Measurements from ENCODE around the gene ZNF598.
A peak's percentile ranks its signal among the peaks of the same experiment; 100 is the strongest.

The ZNF598 gene

DNA sequence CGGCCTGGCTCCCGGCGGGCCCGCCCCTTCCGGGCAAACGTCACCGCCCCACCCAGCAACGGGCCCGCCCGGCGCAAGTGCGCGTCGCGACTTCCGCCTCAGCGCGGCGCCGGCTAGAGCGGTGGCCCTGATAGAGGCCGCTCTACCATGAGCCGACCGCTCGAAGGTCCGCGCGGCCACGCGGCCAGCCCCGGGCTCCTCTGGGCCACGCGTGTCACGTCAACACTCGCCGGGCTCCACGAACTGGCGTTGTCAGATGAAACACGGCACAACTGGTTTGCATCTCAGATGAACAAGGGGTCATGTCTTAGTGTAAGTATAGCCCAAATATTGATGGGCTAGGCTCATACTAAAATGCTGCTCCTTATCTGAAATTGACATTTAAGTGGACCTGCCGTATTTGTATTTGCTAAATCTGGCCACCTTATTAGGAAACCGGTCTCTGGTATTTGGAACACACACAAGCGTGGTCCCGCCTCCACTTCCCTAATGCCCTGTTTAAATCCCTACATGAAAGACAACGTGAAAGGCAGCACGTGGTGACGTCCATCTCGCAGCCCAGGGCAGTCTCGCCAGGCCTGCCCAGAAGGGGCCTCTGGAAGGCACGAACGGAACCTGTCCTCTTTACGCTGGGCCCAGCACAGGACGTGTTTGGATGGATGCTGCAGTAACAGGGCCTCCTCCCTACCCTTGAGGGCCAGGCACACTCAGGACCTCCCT is at the start of gene ZNF598:
ZNF598 (minus strand) TSS at position 31 of the 720 bp plus-strand sequence.
- DNase-seq, result peak; percentile 65

DNA sequence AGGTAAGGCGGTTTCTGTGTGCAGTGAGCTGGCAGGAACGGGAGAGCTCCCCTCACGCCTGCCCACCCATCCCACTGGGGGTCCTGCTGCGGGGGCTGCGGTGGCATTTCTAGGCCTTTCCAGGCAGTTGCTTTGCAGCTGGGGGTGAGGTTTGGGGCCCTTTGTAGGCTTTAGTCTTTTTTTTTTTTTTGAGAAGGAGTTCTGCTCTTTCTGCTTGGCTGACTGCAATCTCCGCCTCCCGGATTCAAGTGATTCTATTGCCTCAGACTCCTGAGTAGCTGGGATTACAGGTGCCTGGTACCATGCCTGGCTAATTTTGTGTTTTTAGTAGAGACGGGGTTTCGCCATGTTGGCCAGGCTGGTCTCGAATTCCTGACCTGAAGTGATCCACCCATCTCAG is 49.3 kb upstream of the ZNF598 start:
- DNase-seq, result no peak

DNA sequence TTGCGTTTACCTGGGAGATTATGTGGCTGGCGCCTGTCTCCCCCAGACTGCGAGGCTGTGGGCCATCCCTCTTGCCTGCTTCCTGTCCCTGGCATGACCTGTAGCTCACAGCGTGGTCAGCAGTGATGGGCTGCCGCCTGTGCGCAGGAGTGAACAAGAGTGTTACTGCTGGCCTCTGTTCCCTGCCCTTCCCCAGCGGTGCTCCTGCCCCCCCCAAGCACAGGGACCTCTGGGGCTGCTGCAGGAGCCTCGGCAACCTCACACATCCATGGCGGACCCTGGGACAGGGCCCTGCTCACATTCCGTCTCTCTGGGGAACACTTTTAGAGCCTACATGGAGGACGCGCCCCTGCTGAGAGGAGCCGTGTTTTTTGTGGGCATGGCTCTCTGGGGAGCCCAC is 48.8 kb upstream of the ZNF598 start:
- no peak for DNase-seq

- no peak for DNase-seq
Observed at GRCh38 chr16:2057438-2057837, 47.8 kb upstream of the ZNF598 start.

GRCh38 chr16:2056681-2057407 is 47.2 kb upstream of the ZNF598 start:
- no peak for DNase-seq

- no peak for DNase-seq
Observed at GRCh38 chr16:2056077-2056476, 46.5 kb upstream of the ZNF598 start.

DNA sequence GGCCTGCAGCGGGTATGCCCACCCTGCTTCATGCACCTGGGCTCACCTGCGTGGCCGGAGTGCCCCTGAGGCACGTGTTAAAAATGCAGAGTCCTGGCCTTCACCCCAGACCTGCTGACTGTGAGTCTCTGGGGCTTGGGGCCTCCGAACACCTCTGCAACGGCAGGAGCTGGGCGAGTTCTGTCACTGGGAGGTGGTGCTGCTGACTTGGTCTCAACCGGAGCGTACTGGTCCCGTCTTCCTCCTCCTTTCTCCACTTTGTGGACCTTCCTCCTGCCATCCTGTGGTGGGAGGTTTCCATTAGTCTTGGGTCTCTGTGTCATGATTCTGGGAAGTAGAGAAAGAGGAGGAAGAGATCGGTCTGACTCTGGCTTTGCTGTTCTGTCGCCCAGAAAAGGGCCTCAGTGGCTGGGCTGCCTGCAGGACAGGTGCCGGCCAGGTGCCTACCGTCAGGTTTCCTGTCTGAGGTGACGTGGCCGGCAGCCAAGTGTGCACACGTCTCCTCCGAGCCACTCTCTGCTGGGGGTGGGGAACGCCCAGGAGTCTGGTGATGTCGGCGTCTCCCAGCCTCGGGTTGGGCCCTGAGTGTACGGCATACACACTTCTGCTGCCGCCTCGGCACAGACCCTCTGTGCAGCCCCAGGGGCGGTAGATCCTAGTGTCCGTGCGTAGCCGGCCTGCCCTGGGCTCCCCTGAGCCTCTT is 45.1 kb upstream of the ZNF598 start:
- DNase-seq, result no peak

DNA sequence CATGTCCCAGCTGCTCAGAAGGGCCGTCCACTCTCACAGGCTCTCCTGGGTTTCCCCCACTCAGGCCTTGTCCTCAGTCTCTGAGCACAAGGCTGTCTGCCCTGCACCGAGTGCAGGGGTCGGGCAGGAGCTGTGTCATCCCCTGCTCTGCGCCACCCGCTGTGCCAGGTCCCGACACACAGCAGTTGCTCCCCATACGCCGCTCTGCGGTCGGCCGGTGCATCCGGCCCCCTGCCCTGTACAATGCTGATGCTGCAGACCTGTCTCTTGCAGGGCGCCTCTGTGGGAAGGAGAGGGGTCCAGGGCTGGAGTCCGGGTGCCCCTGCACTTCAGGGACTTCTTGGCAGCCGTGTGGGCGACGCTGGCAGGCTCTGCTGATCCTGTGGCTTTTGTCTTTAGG is 44.3 kb upstream of the ZNF598 start:
- no peak for DNase-seq

GRCh38 chr16:2053211-2053610 is 43.6 kb upstream of the ZNF598 start:
- DNase-seq, result no peak

DNA sequence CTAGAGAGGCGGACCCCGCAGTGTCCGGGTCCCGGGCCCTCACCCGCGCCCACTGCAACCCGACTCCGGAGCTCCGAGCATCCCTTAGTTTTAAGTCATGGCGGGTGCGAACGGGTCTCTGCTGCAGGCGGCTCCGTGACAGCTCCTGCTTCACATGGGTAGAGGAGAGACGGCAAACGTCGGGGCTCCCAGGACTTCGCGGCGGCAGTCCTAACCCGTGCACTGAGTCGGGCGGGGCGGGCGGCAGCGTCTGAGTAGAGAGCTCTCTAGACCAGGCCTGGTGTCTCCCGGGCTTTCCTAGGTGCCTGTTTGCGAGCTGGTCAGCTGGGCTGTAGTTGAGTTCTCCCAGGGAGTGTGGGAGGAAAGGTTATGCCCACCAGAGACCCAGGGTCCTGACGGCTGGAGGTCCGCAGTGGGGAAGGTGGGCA is 38.5 kb upstream of the ZNF598 start:
- no peak for DNase-seq

DNA sequence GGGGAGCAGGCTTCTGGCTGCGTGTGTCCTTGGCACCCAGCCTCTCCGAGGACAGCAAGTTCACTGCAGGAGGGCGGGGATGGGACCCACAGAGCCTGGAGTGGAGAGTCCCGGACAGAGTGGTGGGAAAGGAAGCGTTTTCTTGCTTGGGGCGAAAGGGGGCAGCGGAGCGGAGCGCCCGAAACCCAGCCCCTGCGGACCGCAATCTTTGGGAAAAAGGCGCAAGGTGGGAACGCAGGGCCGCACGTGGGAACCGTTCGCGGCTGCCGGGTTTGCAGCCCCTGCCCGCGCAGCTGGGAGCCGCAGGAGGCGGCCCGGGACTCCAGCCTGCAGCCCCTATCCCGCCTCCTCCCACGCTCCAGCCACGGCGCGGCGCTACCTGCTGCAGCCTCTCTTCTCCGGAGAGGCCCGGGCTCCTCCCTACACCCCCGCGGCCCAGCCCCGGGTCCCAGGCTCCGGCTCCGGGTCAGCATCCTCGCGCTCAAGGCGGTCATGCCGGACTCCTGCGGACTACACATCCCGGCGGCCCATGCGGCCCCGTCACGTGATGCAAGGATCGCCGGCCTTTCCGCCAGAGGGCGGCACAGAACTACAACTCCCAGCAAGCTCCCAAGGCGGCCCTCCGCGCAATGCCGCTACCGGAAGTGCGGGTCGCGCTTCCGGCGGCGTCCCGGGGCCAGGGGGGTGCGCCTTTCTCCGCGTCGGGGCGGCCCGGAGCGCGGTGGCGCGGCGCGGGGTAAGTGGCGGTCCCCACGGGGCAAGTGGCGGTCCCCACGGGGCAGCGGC is 37.9 kb upstream of the ZNF598 start, which contains the start of the genes NTHL1 and TSC2:
NTHL1 (minus strand) TSS at position 505 of the 786 bp plus-strand sequence; CDS start at position 494, 11 bp downstream.
TSC2 (plus strand) TSS at position 656 of the 786 bp plus-strand sequence. CDS start 631 bp downstream, outside the sequence.
- peak; percentile 72 for DNase-seq

DNA sequence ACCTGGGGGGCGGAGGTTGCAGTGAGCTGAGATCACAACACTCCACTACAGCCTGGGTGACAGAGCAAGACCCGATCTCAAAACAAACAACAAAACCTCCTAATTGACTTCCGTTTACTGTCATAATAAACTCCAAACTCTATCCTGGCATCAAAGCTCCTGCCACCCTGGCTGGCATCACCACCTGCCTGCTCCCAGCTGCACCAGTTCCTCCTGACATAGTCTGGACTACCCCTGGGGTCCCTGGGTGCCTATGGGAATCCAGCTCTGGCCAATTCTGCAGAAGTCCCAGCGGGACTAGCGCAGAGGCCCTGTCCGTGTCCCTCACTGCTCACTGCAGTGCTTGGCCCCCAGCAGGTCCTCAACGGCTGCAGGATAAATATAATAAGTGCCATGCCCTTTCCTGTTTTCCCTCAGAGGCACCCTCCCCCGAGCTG is 37.3 kb upstream of the ZNF598 start:
- DNase-seq, result no peak

DNA sequence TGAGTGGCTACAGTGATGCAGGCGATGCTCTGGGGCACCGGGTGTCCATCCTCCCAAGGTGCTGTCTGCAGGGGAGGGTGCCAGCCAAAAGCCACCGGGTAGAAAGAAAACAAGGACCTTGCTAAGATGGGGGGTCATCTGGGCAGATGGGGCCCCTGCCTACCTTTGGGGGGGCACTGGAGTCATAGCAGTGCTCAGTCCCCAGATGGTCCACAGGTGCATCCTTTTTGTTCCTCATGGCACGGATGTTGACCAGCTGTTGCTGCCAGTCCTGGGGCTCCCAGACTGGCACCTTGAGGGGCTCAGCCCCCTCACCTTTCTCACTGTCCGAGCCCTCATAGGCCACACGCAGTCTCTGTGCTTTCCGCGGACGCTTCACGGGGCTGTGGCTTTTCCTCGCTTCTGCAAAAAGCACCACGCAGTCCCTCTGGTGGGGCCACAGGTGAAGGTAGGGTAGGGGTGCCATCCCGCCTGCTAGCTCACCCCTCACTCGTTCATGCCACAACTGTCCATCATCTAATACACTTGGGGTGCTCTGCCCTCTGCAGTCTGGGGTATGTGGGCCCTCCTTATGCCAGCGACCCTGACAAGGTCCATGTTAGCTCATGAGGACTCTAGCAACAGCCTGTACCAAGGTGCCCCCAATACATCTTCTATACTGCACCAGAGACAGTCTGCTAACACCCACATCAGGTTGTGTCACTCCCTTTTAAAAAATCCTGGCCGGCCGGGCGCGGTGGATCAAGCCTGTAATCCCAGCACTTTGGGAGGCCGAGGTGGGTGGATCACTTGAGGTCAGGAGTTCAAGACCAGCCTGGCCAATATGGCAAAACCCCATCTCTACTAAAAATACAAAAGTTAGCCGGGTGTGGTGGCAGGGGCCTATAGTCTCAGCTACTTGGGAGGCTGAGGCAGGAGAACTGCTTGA is 36.6 kb upstream of the ZNF598 start:
- DNase-seq, result no peak

- DNase-seq, result no peak
Observed at GRCh38 chr16:2044541-2044940, 34.9 kb upstream of the ZNF598 start.

- no peak for DNase-seq
Observed at GRCh38 chr16:2043667-2044451, 34.2 kb upstream of the ZNF598 start.

DNA sequence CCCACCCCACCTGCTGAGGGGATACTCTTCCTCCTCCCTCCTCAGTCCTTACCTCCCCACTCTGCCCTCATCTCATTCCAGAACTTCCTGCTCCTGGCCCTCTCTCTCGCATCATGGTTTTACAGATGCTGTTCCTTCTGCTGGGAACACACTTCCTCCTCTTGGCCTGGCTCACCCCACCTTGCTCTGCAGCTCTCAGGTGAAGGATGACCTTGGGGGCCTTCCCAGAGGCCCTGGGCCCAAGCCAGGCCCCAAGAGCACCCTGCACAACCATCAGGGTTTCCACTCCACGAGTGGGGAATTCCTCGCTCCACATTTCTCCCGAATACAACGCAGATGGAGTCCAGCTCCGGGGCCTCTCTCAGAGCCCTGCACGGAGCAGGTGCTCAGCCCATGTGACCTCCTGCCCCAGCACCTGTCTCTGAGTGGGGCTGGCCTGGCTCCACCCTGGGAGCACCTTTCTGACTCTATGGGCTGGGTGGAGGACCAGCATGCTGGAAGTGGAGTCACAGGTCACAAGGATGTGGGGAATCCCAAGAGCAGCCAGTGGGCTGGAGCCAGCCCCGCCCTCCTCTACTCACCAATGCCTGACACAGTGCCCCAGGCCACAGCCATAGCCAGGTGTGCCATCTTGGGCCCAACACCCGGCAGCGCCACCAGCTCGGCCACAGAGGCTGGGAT is 33.5 kb upstream of the ZNF598 start:
- DNase-seq, result no peak

DNA sequence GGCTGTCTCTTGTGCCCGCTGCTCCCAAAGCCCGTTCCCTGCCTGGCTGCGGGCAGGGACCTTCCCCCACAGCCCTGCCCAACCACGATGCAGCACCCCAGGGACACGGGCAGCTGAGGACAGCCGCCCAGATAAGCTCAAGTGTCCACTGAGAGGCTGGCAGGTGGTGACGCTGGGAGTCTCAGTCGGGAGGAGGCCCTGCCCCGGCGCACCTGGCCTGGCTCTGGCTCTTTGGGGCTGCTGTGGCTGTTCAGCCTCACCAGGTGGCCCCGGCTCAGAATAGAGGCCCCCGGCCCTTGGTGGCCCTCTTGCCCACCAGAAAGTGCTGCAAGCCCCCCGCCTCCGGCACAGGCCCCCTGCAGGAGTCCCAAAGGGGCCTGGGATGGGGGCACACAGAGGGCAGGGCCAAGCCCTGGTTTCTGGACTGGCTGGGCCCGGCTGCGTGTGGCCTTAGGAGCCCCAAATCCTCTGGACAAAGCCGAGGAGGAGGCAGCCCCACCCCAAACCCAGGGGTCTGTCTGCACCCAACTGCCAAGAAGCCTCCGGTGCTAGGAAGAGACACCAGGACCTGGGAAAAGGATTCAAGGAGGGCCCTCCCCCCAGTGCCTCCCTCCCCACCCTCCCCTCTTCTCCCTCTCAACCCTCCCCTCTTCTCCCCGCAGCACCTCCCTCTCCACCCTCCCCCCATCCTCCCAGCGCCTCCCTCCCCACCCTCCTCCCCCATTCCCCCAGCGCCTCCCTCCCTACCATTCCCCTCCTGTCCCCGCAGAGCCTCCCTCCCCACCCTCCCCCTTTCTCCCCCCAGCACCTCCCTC is 32.8 kb upstream of the ZNF598 start:
- no peak for DNase-seq

DNA sequence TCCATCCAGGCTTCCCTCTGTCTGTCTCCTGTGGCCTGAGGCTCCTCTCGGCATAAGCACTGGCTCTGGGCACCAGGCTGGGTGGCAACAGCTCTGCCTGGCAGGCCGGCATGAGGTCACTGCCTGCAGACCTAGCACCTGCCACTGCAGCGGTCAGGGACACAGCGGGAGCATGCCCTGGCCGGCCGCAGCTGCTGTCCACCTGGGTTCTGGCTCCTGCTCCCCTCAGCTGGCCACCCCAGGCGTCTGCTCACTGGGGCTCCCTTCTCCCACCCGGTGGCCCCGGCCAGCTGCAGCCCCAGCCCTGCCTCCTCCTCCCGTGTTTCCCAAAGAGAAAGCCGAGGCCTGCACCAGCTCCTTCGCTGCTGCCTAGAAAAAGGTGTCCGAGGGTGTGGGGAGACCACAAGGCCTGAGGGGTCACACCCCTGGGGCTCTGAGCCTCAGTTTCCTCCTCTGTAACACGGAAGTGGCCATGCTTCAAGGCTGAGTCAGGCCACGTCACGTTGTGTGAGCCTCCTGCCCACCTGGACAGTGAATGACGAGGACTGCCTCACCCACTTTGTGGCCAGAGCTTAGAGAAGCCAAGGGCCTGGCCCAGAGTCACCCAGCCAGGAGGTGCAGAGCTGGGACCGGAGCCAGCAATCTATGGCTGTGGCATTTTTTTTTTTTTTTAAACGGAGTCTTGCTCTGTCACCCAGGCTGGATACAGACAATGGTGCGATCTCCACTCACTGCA is 31.3 kb upstream of the ZNF598 start:
- no peak for DNase-seq

Measured in KG1 (cell line).